Transverse colon (tissue), 4 donors: Measurements from ENCODE around the gene SEC14L1. TPM values are rescaled to one million over a fixed set of nuclear protein-coding genes. Genes with fewer than 3 reads are reported as not detected.
A peak's percentile ranks its signal among the peaks of the same experiment; 100 is the strongest.
"Not testable (repeated sequence)": the region's sequence is repeated elsewhere in the genome, so short reads cannot be mapped to it uniquely, and the experiment has no call there.

ENCODE experiments used
- DNase-seq: peaks from one replicate; pipeline ENCODE4 v3.0.0-alpha.2; 2019
- H3K27ac ChIP-seq, 4 donors: fragments of 200-600 bp; sonication (generic); 2 replicates each; pipeline ENCODE4 v1.5.1; 2016 to 2018; ENCODE audit warnings: inconsistent platforms in 4 of 4
- H3K27me3 ChIP-seq: fragments of 200-600 bp; sonication (generic); 2 replicates; pipeline ENCODE4 v1.5.1; 2017; ENCODE audit warnings: inconsistent platforms
- H3K36me3 ChIP-seq, 4 donors: fragments of 200-600 bp; sonication (generic); 2 replicates each; pipeline ENCODE4 v1.5.1; 2017 to 2019; ENCODE audit warnings: inconsistent platforms in 4 of 4
- H3K4me1 ChIP-seq, 4 donors: fragments of 200-600 bp; sonication (generic); 2 replicates each; pipeline ENCODE4 v1.5.1; 2017 to 2020; ENCODE audit warnings: inconsistent platforms in 4 of 4
- H3K4me3 ChIP-seq, 4 donors: fragments of 200-600 bp; sonication (generic); 1 replicate in 1 of 4; 2 replicates in 3 of 4; pipeline versions ENCODE4 v1.5.1 to v1.6.1; 2017 to 2019; ENCODE audit warnings: inconsistent platforms in 4 of 4
- H3K9me3 ChIP-seq, 2 donors: fragments of 200-600 bp; sonication (generic); 2 replicates each; pipeline ENCODE4 v1.5.1; 2017 to 2019; ENCODE audit warnings: inconsistent platforms in 2 of 2
- EP300 ChIP-seq: sonication (generic); formaldehyde crosslinking; IDR thresholded peaks from one replicate; pipeline ENCODE4 v1.6.1; 2017; ENCODE audit warnings: antibody characterized with exemption, low read depth
- POLR2A ChIP-seq: fragments of 450-650 bp; IDR thresholded peaks from one replicate; pipeline ENCODE4 v1.6.1; 2016; ENCODE audit warnings: antibody characterized with exemption, mild to moderate bottlenecking, moderate library complexity
- POLR2AphosphoS5 ChIP-seq, 3 donors: sonication (generic); formaldehyde crosslinking; IDR thresholded peaks; one replicate each; pipeline ENCODE4 v1.6.1; 2016; ENCODE audit warnings: antibody characterized with exemption in 3 of 3
- WGBS, 2 donors: methylation state at CpG; one replicate each; pipeline ENCODE4 v1.1.5; 2018; ENCODE audit warnings: low coverage in 1 of 2; 5-methylcytosine and 5-hydroxymethylcytosine counted together
- in situ Hi-C, 4 donors: fragments of 200-750 bp; cut with MboI; loops; one replicate each; pipeline versions ENCODE4 v1.15.0 to v1.15.1; 2017; ENCODE audit warnings: low sequenced_read_pairs in 3 of 4, low pct_ligation_motif_present in 1 of 4, low pct_unique_long_range_greater_than_20kb in 1 of 4
- intact Hi-C: fragments of 100-400 bp; cut with DNase I; formaldehyde crosslinking; loops from one replicate; pipeline ENCODE4 v1.15.1; 2023; ENCODE audit warnings: low total_unique reads
- total RNA-seq, 4 donors: library from RNA; depleted of rRNA; stranded (reverse); fragments of >200 nt; gene quantifications; one replicate each; pipeline ENCODE4 v1.1.0, GENCODE V29; 2016
- TF ChIP-seq, protein P1 (sequence below), 5 experiments: fragments of 200-600 bp in 3 of 5; fragments of 450-650 bp in 2 of 5; sonication (generic) in 3 of 5; IDR thresholded peaks; 1 replicate in 2 of 5; 2 replicates in 3 of 5; pipeline ENCODE4 v1.5.1; 2016 to 2017; ENCODE audit warnings: antibody characterized with exemption in 5 of 5, inconsistent platforms in 3 of 5, mild to moderate bottlenecking in 2 of 5, moderate library complexity in 1 of 5

Gene SEC14L1
- total RNA-seq, 4 donors from 2014 or later: 16.8 to 34.6 (median 23.8) TPM

DNA sequence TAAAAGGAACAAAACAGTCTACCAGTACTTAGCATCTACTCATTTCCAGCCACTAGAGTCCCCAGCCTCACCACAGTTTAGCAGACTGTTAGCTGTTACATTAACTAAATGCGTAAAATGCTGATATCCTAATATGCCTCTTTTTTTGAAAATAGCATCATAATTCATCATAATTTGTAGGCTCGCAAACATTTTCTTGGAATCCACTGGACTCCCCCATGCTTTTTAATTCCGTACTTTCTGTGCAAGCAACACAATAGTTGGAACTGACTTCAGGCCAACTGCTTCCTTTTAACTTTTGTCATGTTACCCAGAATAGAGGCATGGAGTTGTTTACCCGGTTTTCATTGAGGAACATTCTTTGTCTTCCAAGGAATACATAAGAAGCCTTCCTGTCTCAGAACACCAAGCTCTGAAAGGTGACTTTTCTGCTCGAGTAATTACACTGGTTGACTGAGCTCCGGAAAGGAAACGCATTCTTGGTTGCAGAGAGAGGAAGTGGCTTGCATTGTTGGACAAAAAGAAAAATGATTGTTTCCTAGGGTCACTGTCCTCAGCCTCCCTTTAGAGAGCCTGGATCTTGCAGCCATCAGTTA lies 30.9 kb upstream of the SEC14L1 start:
- peaks cover 0 to 39% (median 13%) of the 10 kb centered on the region in 4 donors for H3K4me1 ChIP-seq
- H3K36me3 ChIP-seq: no peaks in the 10 kb centered on the region
- H3K27me3 ChIP-seq: no peaks in the 10 kb centered on the region
- no peak overlapping the region for H3K4me3 ChIP-seq
- TF ChIP-seq, protein P1, sequence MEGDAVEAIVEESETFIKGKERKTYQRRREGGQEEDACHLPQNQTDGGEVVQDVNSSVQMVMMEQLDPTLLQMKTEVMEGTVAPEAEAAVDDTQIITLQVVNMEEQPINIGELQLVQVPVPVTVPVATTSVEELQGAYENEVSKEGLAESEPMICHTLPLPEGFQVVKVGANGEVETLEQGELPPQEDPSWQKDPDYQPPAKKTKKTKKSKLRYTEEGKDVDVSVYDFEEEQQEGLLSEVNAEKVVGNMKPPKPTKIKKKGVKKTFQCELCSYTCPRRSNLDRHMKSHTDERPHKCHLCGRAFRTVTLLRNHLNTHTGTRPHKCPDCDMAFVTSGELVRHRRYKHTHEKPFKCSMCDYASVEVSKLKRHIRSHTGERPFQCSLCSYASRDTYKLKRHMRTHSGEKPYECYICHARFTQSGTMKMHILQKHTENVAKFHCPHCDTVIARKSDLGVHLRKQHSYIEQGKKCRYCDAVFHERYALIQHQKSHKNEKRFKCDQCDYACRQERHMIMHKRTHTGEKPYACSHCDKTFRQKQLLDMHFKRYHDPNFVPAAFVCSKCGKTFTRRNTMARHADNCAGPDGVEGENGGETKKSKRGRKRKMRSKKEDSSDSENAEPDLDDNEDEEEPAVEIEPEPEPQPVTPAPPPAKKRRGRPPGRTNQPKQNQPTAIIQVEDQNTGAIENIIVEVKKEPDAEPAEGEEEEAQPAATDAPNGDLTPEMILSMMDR (IDR thresholded peaks at IDR 0.05): no peak
- TF ChIP-seq POLR2AphosphoS5 (IDR thresholded peaks at IDR 0.05) (peak in 1 of 3 donors; percentile 24), EP300 (peak; percentile 40), POLR2A (no peak)
- WGBS, 2 donors: 53 to 56% methylated on average over 6 to 7 of the region's 7 CpGs
- no peak for DNase-seq
- H3K27ac ChIP-seq: peak overlapping the region; percentile 58 to 69 (median 60)
- intact Hi-C loops (no loop called here), in situ Hi-C loops (no loop called here)
- no peaks in the 10 kb centered on the region for H3K9me3 ChIP-seq

DNA sequence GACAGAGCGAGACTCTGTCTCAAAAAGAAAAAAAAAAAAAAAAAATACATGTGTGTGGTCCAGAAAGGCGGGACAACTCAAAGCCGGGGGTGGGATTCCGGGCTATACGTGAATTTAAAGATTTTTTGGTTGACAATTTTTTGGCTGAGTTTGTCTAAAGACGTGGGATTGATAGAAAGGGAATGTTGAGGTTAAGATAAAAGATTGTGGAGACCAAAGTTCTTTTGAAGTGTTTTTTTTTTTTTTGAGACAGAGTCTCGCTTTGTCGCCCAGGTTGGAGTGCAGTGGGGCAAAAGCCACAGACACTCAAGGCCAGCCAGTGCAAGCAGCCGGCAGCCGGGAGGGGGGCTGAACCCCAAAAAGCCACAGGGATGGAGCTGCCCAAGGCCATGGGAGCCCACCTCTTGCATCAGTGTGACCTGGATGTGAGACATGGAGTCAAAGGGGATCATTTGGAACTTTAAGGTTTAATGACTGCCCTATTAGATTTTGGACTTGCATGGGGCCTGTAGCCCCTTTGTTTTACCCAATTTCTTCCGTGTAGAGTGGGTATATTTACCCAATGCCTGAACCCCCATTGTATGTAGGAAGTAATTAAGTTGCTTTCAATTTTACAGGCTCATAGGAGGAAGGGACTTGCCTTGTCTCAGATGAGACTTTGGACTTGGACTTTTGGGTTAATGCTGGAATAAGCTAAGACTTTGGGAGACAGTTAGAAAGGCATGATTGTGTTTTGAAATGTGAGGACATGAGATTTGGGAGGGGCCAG lies 29.4 kb upstream of the SEC14L1 start:
- H3K4me3 ChIP-seq, H3K27me3 ChIP-seq, in situ Hi-C loops, H3K36me3 ChIP-seq, DNase-seq, H3K9me3 ChIP-seq, intact Hi-C loops: not testable (repeated sequence)
- H3K27ac ChIP-seq: peak overlapping the region; percentile 20 to 63 (median 46)
- H3K4me1 ChIP-seq: peaks cover 3 to 41% (median 13%) of the 10 kb centered on the region in 4 donors
- WGBS, 2 donors: 76 to 89% methylated on average over 5 to 11 of the region's 11 CpGs

DNA sequence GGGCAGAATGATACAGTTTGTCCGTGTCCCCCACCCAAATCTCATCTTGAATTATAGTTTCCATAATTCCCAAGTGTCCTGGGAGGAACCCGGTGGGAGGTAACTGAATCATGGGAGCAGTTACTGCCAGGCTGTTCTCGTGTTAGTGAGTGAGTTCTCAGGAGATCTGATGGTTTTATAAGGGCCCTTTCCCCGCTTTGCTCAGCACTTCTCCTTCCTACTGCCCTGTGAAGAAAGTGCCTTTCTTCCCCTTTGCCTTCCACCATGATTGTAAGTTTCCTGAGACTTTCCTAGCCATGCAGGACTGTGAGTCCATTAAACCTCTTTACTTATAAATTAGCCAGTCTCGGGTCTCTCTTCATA lies 28.9 kb upstream of the SEC14L1 start:
- intact Hi-C loops: no loop called here
- in situ Hi-C loops: no loop called here
- DNase-seq: no peak
- no peak overlapping the region for H3K4me3 ChIP-seq
- H3K36me3 ChIP-seq: no peaks in the 10 kb centered on the region
- 41 to 47% methylated on average over 4 to 5 of the region's 5 CpGs for WGBS, 2 donors
- H3K27me3 ChIP-seq: no peaks in the 10 kb centered on the region
- H3K4me1 ChIP-seq: peaks cover 6 to 37% (median 13%) of the 10 kb centered on the region in 4 donors
- peak overlapping the region; percentile 20 to 63 (median 42) for H3K27ac ChIP-seq
- no peak for TF ChIP-seq POLR2A
- TF ChIP-seq EP300: no peak
- TF ChIP-seq POLR2AphosphoS5 (IDR thresholded peaks at IDR 0.05): peak in 2 of 3 donors; percentile 28 to 60
- TF ChIP-seq, protein P1 (IDR thresholded peaks at IDR 0.05): no peak
- no peaks in the 10 kb centered on the region for H3K9me3 ChIP-seq

DNA sequence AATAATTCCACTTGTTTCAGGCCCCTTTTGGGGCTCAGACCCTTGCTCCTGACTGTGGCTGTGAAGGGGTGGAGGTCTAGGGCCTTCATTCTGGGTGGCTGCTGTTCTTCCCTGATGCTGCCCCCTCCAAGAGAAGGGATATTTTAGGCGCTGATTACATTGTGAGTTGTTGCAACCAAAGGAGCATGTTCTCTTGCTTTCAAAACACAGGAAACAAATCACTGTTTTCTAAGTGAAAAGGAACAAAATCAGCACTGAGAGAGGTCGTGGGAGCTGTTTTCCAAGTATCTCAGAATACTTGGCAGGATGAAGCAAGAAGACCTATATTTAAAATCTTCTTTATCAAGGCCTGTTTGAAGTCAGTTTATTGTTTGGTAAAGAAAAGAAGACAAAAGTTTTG lies 25.3 kb upstream of the SEC14L1 start:
- Histone ChIP-seq H3K27ac (peak overlapping the region; percentile 37 to 39 (median 38)), H3K4me1 (peaks cover 6 to 28% (median 11%) of the 10 kb centered on the region in 4 donors), H3K36me3 (no peaks in the 10 kb centered on the region), H3K9me3 (no peaks in the 10 kb centered on the region), H3K4me3 (no peak overlapping the region), H3K27me3 (no peaks in the 10 kb centered on the region)
- in situ Hi-C loops (no loop called here), intact Hi-C loops (no loop called here)
- WGBS, 2 donors: 81% methylated on average over 2 of the region's 2 CpGs; no CpG with 5 or more reads in 1 of the 2 donors
- TF ChIP-seq, protein P1 (IDR thresholded peaks at IDR 0.05): no peak
- TF ChIP-seq POLR2A (no peak), POLR2AphosphoS5 (IDR thresholded peaks at IDR 0.05) (no peak), EP300 (no peak)
- no peak for DNase-seq
